CD4-positive, alpha-beta T cell (primary cell): ENCODE measurements around the gene CHMP1A. TPM values are rescaled to one million over a fixed set of nuclear protein-coding genes. Genes with fewer than 3 reads are reported as not detected.
"Not testable (repeated sequence)": the region's sequence is repeated elsewhere in the genome, so short reads cannot be mapped to it uniquely, and the experiment has no call there.

ENCODE experiments used
- ATAC-seq: fragments of 200-7000 bp; cut with Tn5 transposase; one replicate; pipeline ENCODE4 v1.10.0; 2022; ENCODE audit warnings: mild to moderate bottlenecking; ENCODE audit not compliant: poor library complexity
- CTCF ChIA-PET: fragments of 350-600 bp; sonication (Branson Sonifier 250); formaldehyde crosslinking; loops from one replicate; lab custom pipeline; 2021; ENCODE audit warnings: antibody characterized with exemption, inconsistent platforms; lab: Charles Lee
- POLR2A ChIA-PET: fragments of 350-600 bp; sonication (Branson Sonifier 250); formaldehyde crosslinking; loops from one replicate; lab custom pipeline; 2021; ENCODE audit warnings: antibody characterized with exemption, inconsistent platforms; lab: Charles Lee
- DNase-seq, 14 experiments: peaks; one replicate each; pipeline ENCODE4 v3.0.0-alpha.2; 2013 to 2020; ENCODE audit warnings: mixed read lengths in 2 of 14
- H3K27ac ChIP-seq, 2 donors: one replicate each; pipeline versions ENCODE4 v1.5.1 to v1.7.0; 2013; ENCODE audit warnings: low read length in 2 of 2, low read depth in 1 of 2, mild to moderate bottlenecking in 1 of 2
- H3K27me3 ChIP-seq, 2 experiments: 1 replicate in 1 of 2; 2 replicates in 1 of 2; pipeline versions ENCODE4 v1.6.1 to v1.7.0; 2013; ENCODE audit warnings: low read length in 2 of 2, control low read depth in 1 of 2, mild to moderate bottlenecking in 1 of 2, moderate library complexity in 1 of 2; ENCODE audit not compliant: insufficient read depth in 2 of 2, control insufficient read depth in 1 of 2
- H3K36me3 ChIP-seq: one replicate; pipeline ENCODE4 v1.6.1; 2013; ENCODE audit warnings: low read length, control low read depth; ENCODE audit not compliant: insufficient read depth
- H3K4me1 ChIP-seq: one replicate; pipeline ENCODE4 v1.6.1; 2013; ENCODE audit warnings: low read length, control low read depth; ENCODE audit not compliant: insufficient read depth
- H3K4me3 ChIP-seq: one replicate; pipeline ENCODE4 v1.5.1; 2013; ENCODE audit warnings: mild to moderate bottlenecking, low read length, moderate library complexity
- H3K9me3 ChIP-seq, 2 experiments: 1 replicate in 1 of 2; 2 replicates in 1 of 2; pipeline versions ENCODE4 v1.6.1 to v1.7.0; 2013; ENCODE audit warnings: low read length in 2 of 2, mild to moderate bottlenecking in 2 of 2, control low read depth in 1 of 2, moderate library complexity in 1 of 2; ENCODE audit not compliant: control insufficient read depth in 1 of 2, insufficient read depth in 1 of 2
- H3K27ac Mint-ChIP-seq: one replicate; pipeline ENCODE4 v1.8.0; 2020; ENCODE audit warnings: mixed read lengths
- H3K27me3 Mint-ChIP-seq: one replicate; pipeline ENCODE4 v1.8.0; 2021; ENCODE audit warnings: mixed read lengths
- H3K36me3 Mint-ChIP-seq: one replicate; pipeline ENCODE4 v1.8.0; 2021; ENCODE audit warnings: low read depth, mixed read lengths
- H3K4me1 Mint-ChIP-seq: one replicate; pipeline ENCODE4 v1.8.0; 2021; ENCODE audit warnings: low read depth, mixed read lengths
- H3K4me3 Mint-ChIP-seq: one replicate; pipeline ENCODE4 v1.8.0; 2020; ENCODE audit warnings: mild to moderate bottlenecking, mixed read lengths
- H3K9me3 Mint-ChIP-seq: one replicate; pipeline ENCODE4 v1.8.0; 2020; ENCODE audit warnings: mixed read lengths
- intact Hi-C, 2 experiments: fragments of 100-400 bp; cut with DNase I in 1 of 2; cut with micrococcal nuclease in 1 of 2; formaldehyde crosslinking; loops; one replicate each; pipeline versions ENCODE4 v1.15.1 to v1.9.0; 2023 to 2025; cut with DNase I, micrococcal nuclease
- total RNA-seq, 174 experiments: library from RNA in 2 of 174; stranded (reverse) in 2 of 174; gene quantifications; one replicate each; pipeline ENCODE4 v1.2.3 and lab custom pipeline; 2021 to 2026
- TF ChIP-seq, protein P1 (sequence below): fragments of 200-600 bp; IDR thresholded peaks from one replicate; pipeline ENCODE4 v1.8.0; 2022; ENCODE audit warnings: antibody characterized with exemption, mild to moderate bottlenecking

CHMP1A gene
- total RNA-seq, 2 experiments from 2014 or later = 54.7 to 55.9 TPM

DNA sequence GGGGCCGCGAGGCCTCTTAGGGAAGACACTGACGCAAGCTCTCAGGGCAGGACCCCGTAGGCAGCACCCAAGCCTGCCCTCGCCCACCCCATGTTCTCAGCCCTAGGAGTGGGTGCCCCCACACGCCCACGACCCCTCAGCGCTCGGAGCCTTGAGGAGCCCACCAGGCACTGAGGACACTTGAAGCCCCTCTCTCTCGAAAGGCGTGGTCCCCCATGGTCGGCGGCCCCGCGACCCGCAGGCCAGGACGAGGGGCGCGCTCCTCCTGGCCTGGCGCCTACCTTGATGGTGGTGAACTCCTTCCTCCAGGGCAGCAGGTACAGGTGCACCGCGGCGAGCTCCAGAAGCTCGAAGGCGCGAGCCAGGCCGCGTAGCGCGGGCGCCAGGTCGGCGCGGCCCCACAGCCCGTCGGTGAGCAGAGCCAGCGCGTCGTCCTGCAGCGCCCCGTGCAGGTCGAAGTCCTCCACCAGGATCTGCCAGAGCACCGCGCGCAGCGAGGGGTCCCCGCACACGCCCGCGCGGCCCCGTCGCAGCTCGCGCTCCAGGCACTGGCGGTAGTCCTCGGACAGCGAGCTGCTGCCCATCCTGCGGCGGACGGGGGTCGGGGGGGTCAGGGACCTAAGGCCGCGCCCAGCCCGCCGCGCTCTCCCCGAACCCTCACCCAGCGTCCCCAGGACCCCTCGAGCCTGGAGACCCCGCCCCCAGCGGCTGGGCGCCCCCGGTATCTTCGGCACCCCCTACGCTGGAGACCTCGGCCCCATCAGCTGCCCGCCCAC lies 43.3 kb upstream of the CHMP1A start:
- intact Hi-C loops = loop anchor here (1.0 to 5.0 kb wide), 8 partner anchors 15 to 316 kb away; partner anchors contain the start of genes CDK10 (in 1 of the 2), DBNDD1 (in 1 of the 2) and TCF25 (in 1 of the 2)
- Histone ChIP-seq H3K4me1 (peaks cover 45% of the 10 kb centered on the region), H3K27me3 (no peaks in the 10 kb centered on the region), H3K9me3 (no peaks in the 10 kb centered on the region), H3K36me3 (peaks cover 6% of the 10 kb centered on the region), H3K4me3 (peak overlapping the region; percentile 63), H3K27ac (peak overlapping the region; percentile 77 to 92)
- ChIA-PET POLR2A (interaction anchor here (0.7 to 4.4 kb wide), 18 partner anchors 10 to 1981 kb away, joined by 3 to 35 read pairs (median 4); partner anchors contain the start of genes CDK10, TCF25 and VPS9D1), CTCF (interaction anchor here (0.7 to 5.9 kb wide), 36 partner anchors 11 to 216 kb away, joined by 3 to 73 read pairs (median 4); partner anchors contain the start of genes CDK10, CHMP1A, FANCA and SPATA33)
- Mint-ChIP-seq H3K4me1 (peaks cover 18% of the 10 kb centered on the region), H3K27ac (peak overlapping the region; percentile 81), H3K9me3 (no peaks in the 10 kb centered on the region), H3K4me3 (peak overlapping the region; percentile 83), H3K36me3 (peaks cover 14% of the 10 kb centered on the region), H3K27me3 (no peaks in the 10 kb centered on the region)
- peak in 13 of 14 experiments; percentile 27 to 88 (median 51) for DNase-seq
- TF ChIP-seq, protein P1, sequence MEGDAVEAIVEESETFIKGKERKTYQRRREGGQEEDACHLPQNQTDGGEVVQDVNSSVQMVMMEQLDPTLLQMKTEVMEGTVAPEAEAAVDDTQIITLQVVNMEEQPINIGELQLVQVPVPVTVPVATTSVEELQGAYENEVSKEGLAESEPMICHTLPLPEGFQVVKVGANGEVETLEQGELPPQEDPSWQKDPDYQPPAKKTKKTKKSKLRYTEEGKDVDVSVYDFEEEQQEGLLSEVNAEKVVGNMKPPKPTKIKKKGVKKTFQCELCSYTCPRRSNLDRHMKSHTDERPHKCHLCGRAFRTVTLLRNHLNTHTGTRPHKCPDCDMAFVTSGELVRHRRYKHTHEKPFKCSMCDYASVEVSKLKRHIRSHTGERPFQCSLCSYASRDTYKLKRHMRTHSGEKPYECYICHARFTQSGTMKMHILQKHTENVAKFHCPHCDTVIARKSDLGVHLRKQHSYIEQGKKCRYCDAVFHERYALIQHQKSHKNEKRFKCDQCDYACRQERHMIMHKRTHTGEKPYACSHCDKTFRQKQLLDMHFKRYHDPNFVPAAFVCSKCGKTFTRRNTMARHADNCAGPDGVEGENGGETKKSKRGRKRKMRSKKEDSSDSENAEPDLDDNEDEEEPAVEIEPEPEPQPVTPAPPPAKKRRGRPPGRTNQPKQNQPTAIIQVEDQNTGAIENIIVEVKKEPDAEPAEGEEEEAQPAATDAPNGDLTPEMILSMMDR = no peak
- peak; percentile 22 for ATAC-seq

DNA sequence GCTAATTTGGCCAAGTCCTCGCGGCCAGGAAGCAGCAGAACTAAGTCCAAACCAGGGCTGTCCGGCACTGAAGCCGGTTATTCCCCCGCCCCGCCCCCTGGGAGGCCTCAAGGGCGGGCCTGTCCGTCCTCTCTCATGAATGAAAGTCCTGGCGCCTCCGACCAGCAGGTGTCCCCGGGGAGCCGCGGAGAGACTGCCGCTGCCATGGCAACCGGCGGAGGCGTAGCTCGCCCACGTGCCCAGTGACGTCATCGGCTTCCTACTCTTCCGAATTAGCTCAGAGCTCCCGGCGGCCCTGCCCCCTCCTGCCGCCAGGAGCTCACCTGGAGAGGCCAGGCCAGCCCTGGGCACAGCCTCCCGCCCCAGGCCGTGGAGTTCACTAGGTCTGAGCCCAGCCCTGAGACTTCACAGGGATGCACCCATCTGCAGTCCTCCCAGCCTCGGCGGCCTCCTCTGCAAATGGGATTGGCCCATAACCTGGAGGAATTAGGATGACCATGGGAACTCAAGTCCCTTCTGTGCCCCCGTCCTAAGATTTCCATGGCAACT lies 42.7 kb upstream of the CHMP1A start:
- Mint-ChIP-seq H3K9me3 (no peaks in the 10 kb centered on the region), H3K4me3 (peak overlapping the region; percentile 83), H3K4me1 (peaks cover 16% of the 10 kb centered on the region), H3K27me3 (no peaks in the 10 kb centered on the region), H3K36me3 (peaks cover 21% of the 10 kb centered on the region), H3K27ac (peak overlapping the region; percentile 81)
- ATAC-seq (peak; percentile 13), DNase-seq (peak; percentile 87 to 99 (median 94))
- ChIA-PET POLR2A (interaction anchor here (0.6 to 4.4 kb wide), 18 partner anchors 11 to 1981 kb away, joined by 3 to 35 read pairs (median 4); partner anchors contain the start of genes CDK10, FANCA, TCF25 and VPS9D1), CTCF (interaction anchor here (0.7 to 5.9 kb wide), 36 partner anchors 11 to 217 kb away, joined by 3 to 73 read pairs (median 4); partner anchors contain the start of genes CDK10, CHMP1A, FANCA and SPATA33)
- intact Hi-C loops = loop anchor here (1.0 to 5.0 kb wide), 5 partner anchors 14 to 317 kb away; partner anchors contain the start of genes CDK10 (in 1 of the 2) and DBNDD1 (in 1 of the 2)
- Histone ChIP-seq H3K27me3 (no peaks in the 10 kb centered on the region), H3K27ac (peak overlapping the region; percentile 77 to 92), H3K4me3 (peak overlapping the region; percentile 63), H3K9me3 (no peaks in the 10 kb centered on the region), H3K4me1 (peaks cover 44% of the 10 kb centered on the region), H3K36me3 (peaks cover 6% of the 10 kb centered on the region)
- TF ChIP-seq, protein P1 = peak; percentile 80

DNA sequence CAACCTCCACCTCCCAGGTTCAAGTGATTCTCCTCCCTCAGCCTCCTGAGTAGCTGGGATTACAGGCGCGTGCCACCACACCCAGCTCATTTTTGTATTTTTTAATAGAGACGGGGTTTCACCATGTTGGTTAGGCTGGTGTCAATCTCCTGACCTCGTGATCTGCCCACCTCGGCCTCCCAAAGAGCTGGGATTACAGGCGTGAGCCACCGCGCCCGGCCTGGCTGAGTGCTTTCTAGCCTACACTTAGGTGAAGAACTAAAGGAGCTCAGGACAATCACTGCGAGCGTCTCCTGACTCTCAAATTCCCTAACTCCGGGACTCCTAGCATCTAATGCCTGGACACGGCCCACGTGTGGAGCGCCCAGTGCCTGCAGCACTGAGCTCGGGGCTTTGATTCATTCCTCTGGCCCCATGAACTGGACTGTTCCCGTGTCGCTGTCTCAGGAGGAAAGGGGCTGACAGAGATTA lies 42.2 kb upstream of the CHMP1A start:
- not testable (repeated sequence) for H3K9me3 ChIP-seq, H3K36me3 ChIP-seq, H3K27me3 Mint-ChIP-seq, ATAC-seq, H3K4me3 ChIP-seq, H3K9me3 Mint-ChIP-seq, H3K27me3 ChIP-seq, DNase-seq
- H3K4me1 ChIP-seq = peaks cover 44% of the 10 kb centered on the region
- ChIA-PET POLR2A (interaction anchor here (0.6 to 4.4 kb wide), 14 partner anchors 13 to 1980 kb away, joined by 3 to 35 read pairs (median 10); partner anchors contain the start of genes CDK10, FANCA, TCF25 and VPS9D1), CTCF (interaction anchor here (0.7 to 5.9 kb wide), 29 partner anchors 10 to 217 kb away, joined by 3 to 73 read pairs (median 5); partner anchors contain the start of genes CDK10, FANCA, SPIRE2 and TCF25)
- H3K27ac ChIP-seq = peak overlapping the region; percentile 45 to 77
- Mint-ChIP-seq H3K36me3 (peaks cover 25% of the 10 kb centered on the region), H3K4me1 (peaks cover 16% of the 10 kb centered on the region), H3K27ac (peak overlapping the region; percentile 81), H3K4me3 (peak overlapping the region; percentile 83)
- intact Hi-C loops = loop anchor here (1.0 to 5.0 kb wide), 5 partner anchors 13 to 318 kb away; partner anchors contain the start of genes CDK10 (in 1 of the 2) and DBNDD1 (in 1 of the 2)

DNA sequence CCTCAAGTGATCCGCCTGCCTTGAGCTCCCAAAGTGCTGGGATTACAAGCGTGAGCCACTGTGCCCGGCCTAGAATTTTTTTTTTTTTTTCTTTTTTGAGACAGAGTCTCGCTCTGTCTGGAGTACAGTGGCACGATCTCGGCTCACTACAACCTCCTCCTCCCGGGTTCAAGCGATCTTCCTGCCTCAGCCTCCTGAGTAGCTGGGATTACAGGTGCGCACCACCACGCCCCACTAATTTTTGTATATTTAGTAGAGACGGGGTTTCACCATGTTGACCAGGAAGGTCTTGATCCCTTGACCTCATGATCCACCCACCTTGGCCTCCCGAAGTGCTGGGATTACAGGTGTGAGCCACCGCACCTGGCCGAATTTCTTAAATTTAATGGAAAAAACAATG lies 41.2 kb upstream of the CHMP1A start:
- H3K4me3 ChIP-seq, ATAC-seq, H3K9me3 ChIP-seq, H3K9me3 Mint-ChIP-seq, H3K27me3 ChIP-seq, H3K27me3 Mint-ChIP-seq, intact Hi-C loops, H3K27ac ChIP-seq, DNase-seq: not testable (repeated sequence)
- Histone ChIP-seq H3K4me1 (peaks cover 44% of the 10 kb centered on the region), H3K36me3 (peaks cover 13% of the 10 kb centered on the region)
- Mint-ChIP-seq H3K4me1 (peaks cover 16% of the 10 kb centered on the region), H3K36me3 (peaks cover 30% of the 10 kb centered on the region), H3K27ac (peak overlapping the region; percentile 55), H3K4me3 (peak overlapping the region; percentile 13)
- POLR2A ChIA-PET = interaction anchor here (0.9 to 4.4 kb wide), 5 partner anchors 12 to 211 kb away, joined by 3 to 35 read pairs (median 5); partner anchors contain the start of genes CDK10 and TCF25
- CTCF ChIA-PET = interaction anchor here (1.4 to 3.5 kb wide), 5 partner anchors 12 to 212 kb away, joined by 3 to 37 read pairs (median 11); partner anchors contain the start of gene CDK10
